ENCODE data around the gene DPYD.

The DPYD gene

DNA sequence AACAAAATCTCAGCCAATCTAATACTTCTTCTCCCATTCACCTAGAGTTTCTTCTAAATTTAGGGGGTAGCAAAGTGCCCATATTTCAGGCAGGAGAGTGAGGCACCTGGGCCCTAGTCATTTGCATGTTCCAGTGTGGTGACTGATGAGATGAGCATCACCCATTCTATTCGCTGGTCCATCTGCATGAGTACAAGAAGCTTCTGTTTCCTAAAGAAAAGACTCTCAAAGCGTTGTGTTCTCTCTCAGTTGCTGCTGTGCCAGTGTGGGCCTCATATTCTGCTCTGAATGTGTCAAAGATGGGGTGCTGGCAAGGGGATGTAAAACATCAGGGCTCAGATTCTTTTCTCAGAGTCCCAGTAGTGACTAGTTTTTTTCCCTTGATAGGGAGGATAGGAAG lies 16.1 kb upstream of the DPYD start:
- TF ChIP-seq, protein P1, sequence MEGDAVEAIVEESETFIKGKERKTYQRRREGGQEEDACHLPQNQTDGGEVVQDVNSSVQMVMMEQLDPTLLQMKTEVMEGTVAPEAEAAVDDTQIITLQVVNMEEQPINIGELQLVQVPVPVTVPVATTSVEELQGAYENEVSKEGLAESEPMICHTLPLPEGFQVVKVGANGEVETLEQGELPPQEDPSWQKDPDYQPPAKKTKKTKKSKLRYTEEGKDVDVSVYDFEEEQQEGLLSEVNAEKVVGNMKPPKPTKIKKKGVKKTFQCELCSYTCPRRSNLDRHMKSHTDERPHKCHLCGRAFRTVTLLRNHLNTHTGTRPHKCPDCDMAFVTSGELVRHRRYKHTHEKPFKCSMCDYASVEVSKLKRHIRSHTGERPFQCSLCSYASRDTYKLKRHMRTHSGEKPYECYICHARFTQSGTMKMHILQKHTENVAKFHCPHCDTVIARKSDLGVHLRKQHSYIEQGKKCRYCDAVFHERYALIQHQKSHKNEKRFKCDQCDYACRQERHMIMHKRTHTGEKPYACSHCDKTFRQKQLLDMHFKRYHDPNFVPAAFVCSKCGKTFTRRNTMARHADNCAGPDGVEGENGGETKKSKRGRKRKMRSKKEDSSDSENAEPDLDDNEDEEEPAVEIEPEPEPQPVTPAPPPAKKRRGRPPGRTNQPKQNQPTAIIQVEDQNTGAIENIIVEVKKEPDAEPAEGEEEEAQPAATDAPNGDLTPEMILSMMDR (IDR thresholded peaks at IDR 0.05; ENCODE audit: borderline replicate concordance, insufficient read depth, low read depth, low read length): no peak
- H3K4me3 ChIP-seq (ENCODE audit: low read depth, low read length): no peak overlapping the region

DNA sequence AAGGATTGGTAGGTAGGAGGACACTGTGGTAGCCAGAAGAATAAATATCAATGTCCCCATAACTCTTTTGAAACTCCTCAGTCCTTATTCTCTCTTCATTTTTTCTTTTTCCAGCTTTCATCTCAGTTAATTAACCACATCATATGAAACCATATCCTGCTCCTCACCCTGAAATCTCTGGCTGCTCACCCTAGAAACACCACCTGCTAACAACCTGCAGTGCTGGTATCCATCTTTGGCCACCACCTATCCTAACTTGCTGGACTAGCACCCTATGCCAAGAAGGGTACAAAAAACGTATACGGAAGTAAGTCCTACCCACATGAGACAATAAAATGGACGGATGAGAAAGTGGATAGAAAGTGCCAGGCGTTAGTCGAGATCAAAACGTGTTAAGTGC lies 13.7 kb upstream of the DPYD start:
- TF ChIP-seq, protein P1 (IDR thresholded peaks at IDR 0.05; ENCODE audit: borderline replicate concordance, insufficient read depth, low read depth, low read length): no peak
- H3K4me3 ChIP-seq (ENCODE audit: low read depth, low read length): no peak overlapping the region

DNA sequence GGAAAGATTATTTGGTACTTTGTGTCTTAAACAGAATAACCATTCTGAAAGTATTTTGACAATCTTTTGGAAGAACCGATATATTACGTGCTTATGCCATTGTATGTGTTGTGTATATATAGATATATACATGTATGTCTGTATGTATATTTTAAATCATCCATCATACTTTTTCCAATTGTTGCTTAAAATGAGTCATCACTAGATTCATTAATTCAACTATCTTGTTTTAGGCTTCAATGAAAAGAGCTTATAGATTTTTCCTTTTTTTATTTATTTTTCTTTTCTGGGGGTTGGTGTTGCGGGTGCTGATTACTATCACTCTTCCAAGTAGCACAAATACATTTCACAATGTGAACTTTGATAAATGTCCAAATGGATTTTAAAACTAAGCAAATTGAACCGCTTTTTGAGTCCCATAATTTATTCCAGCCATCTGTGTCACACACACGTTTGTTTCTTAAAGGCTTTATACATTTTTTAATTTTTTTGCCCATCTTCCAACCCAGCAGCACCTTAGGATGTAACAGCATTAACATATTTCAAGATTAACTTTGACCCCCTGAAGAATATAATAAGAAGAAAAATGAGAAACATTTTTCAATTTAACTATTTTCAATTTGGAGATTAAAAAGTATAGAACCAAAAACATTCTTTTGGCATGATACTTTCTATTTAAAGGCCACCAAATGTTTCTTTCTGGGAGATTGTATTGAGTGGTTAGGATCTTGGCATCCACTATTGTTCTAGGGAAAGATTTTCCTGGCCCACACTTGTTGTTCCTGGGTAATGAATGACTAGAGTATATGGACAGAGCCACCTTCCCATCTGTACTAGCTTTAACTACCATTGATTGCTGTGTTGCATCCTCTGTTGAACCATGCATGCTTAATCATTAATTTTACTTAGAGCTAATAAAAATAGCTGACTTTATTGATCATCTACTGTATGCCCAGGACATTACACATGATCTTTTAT lies 9.3 kb upstream of the DPYD start:
- no peak overlapping the region for H3K4me3 ChIP-seq (ENCODE audit: low read depth, low read length)
- TF ChIP-seq, protein P1 (IDR thresholded peaks at IDR 0.05; ENCODE audit: borderline replicate concordance, insufficient read depth, low read depth, low read length): no peak

DNA sequence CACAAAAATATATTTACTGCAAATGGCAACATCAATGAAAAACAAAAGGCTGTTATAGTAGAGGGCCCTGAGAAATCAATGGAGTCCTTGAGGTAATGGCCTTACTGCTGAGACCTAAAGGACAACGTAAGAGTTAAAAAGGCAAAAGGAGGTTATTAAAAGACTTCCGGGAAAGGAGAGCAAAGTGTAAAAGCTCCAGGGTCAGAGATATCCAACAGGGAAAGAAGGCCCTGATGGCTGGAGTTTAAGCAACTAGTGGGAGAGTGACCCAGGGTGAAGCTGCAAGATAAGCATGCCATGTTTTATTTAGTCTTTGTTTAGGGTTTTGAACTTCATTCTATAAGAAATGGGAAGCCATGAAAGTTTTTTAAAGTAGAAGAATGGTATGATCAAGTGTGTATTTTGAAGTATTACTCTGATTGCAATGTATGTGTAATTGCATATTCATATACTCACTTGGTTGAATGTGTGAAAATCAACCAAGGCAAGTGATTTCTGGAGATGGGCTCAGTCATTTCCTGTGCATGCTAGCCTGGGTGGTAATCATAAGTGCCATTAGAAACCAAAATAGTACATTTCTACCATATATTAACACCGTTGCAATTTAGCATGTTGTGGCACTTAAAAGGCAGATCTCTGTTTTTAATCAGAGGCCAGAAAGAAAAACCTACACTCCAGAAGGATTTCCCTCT lies 5.3 kb upstream of the DPYD start:
- H3K4me3 ChIP-seq (ENCODE audit: low read depth, low read length): no peak overlapping the region
- TF ChIP-seq, protein P1 (IDR thresholded peaks at IDR 0.05; ENCODE audit: borderline replicate concordance, insufficient read depth, low read depth, low read length): no peak

DNA sequence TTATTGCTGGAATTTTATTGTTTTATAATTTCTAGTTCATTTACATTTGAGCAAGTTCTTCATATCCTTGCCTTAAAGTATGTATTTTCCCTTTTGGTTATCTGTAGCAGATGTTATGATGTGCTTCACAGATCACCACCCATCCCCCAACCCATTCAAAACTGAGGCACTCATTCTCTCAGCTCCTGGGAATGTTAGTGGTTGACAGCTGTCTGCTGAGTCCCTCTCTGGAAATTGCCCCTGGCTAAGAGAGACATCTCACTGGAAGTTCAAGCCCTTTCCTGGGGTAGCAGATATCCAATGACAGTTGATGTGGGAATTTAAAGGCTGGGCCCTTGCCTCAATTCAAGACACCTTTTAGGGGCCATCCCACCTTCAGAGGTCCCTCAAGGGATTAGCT lies 4.3 kb upstream of the DPYD start:
- no peak overlapping the region for H3K4me3 ChIP-seq (ENCODE audit: low read depth, low read length)
- TF ChIP-seq, protein P1 (IDR thresholded peaks at IDR 0.05; ENCODE audit: borderline replicate concordance, insufficient read depth, low read depth, low read length): no peak

DNA sequence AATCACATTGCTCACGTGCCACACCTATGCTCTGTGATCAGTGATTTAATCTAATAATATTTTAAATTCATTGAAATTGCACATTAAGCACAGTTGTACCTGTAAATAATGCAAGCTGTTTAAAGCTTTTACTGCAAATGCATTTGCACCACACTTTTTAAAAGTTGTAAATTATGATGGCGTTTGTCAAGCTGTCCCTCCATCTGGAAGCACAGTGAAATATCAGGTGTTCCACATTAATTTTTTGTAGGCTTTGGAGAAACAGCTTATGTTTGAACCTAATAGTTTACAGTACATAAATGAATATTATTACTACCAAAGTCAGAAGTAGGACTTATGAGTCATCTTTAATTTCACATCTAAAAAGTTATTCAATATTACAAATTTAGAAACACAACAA lies 3.0 kb upstream of the DPYD start:
- no peak overlapping the region for H3K4me3 ChIP-seq (ENCODE audit: low read depth, low read length)
- TF ChIP-seq, protein P1 (IDR thresholded peaks at IDR 0.05; ENCODE audit: borderline replicate concordance, insufficient read depth, low read depth, low read length): no peak
